Keratinocyte (primary cell): ENCODE data around the gene ABI3BP.

Experiments used
- EZH2 ChIP-seq: IDR thresholded peaks from one replicate; pipeline ENCODE4 v1.6.1; 2012; ENCODE audit warnings: inconsistent platforms, mild to moderate bottlenecking, low read length, moderate library complexity
- TF ChIP-seq, protein P1 (sequence below), 3 experiments: IDR thresholded peaks in 1 of 3; conservative IDR thresholded peaks in 1 of 3; optimal IDR thresholded peaks in 1 of 3; 2 replicates in 2 of 3; 3 replicates in 1 of 3; pipeline versions ENCODE3 to v1.5.1; 2011; ENCODE audit warnings: low read length in 3 of 3, mild to moderate bottlenecking in 3 of 3, moderate library complexity in 2 of 3, control low read depth in 1 of 3, inconsistent platforms in 1 of 3; ENCODE audit not compliant: insufficient read depth in 2 of 3; ENCODE audit errors: extremely low read depth in 1 of 3

DNA sequence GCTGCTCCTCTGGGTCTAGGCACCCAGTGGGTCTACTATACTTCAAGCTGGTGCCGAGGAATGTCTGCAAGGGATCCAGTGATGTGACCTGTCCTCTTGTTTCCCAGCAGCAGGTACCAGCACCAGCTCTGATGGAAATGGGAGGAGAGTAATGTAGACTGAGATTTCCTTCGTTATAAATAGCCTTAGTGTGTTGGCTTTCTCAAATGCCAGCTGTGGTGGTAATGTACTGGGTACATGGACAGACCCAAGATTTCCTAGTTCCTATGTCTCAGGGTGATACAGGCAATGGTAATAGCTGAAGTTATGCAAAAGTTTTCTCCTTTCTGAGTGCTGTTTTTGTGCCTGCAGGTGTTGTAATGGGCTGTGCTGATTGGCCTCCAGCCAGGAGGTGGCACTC lies 33.0 kb upstream of the ABI3BP start:
- TF ChIP-seq, protein P1, sequence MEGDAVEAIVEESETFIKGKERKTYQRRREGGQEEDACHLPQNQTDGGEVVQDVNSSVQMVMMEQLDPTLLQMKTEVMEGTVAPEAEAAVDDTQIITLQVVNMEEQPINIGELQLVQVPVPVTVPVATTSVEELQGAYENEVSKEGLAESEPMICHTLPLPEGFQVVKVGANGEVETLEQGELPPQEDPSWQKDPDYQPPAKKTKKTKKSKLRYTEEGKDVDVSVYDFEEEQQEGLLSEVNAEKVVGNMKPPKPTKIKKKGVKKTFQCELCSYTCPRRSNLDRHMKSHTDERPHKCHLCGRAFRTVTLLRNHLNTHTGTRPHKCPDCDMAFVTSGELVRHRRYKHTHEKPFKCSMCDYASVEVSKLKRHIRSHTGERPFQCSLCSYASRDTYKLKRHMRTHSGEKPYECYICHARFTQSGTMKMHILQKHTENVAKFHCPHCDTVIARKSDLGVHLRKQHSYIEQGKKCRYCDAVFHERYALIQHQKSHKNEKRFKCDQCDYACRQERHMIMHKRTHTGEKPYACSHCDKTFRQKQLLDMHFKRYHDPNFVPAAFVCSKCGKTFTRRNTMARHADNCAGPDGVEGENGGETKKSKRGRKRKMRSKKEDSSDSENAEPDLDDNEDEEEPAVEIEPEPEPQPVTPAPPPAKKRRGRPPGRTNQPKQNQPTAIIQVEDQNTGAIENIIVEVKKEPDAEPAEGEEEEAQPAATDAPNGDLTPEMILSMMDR (optimal IDR thresholded peaks at IDR 0.05 in 1 of 3, IDR thresholded peaks at IDR 0.05 in 1 of 3, conservative IDR thresholded peaks at IDR 0.05 in 1 of 3; ENCODE audit: extremely low read depth in 1 of 3, insufficient read depth in 2 of 3, low read length in 3 of 3), result peak in 1 of 3 experiments; percentile 3
- TF ChIP-seq EZH2, result no peak
